SH-SY5Y (cell line): ENCODE measurements around the gene ST8SIA3.

ENCODE experiments used
- GATA2 ChIP-seq: IDR thresholded peaks from 2 replicates; pipeline ENCODE4 v1.6.1; 2011; ENCODE audit warnings: mild to moderate bottlenecking, low read depth, low read length
- GATA3 ChIP-seq: IDR thresholded peaks from 2 replicates; pipeline ENCODE4 v1.6.1; 2011; ENCODE audit warnings: low read depth, mild to moderate bottlenecking, low read length, moderate library complexity

DNA sequence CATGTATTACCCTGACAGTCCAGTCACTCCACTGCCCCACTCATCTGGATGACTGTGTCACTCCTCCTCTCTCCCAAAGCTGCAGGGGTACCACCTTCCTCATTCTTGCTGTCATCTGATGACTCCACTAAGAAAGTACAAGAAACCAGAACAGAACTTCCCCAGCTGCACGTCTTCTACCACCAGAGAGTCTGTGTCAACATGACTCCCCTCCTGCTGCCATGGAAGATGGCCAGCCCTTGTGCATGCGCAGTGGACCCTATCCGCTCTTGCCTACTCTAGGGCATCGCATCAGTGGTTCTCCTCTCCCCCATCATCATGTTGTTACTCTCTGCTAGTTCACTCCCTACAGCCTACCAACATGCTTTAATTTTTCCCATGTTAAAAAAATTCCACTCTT is 14.5 kb upstream of the ST8SIA3 start:
- TF ChIP-seq GATA2 (no peak), GATA3 (no peak)
